ENCODE measurements around the gene EXOSC1. TPM values are rescaled to one million over a fixed set of nuclear protein-coding genes. Genes with fewer than 3 reads are reported as not detected.

EXOSC1 gene
- total RNA-seq, 4 donors from 2014 or later: 17.9 to 27.7 (median 23.0) TPM

GRCh38 chr10:97388152-97388551, 57.7 kb downstream of the EXOSC1 start:
- H3K36me3 ChIP-seq: peaks cover 0 to 48% (median 0%) of the 10 kb centered on the region in 3 donors
- no peaks in the 10 kb centered on the region for H3K4me1 ChIP-seq
- no peaks in the 10 kb centered on the region for H3K9me3 ChIP-seq
- H3K27me3 ChIP-seq: no peaks in the 10 kb centered on the region
- no peak overlapping the region for H3K27ac ChIP-seq
- no peak for DNase-seq
- no peak overlapping the region for H3K4me3 ChIP-seq
- TF ChIP-seq POLR2A (IDR thresholded peaks at IDR 0.05) (no peak), CTCF (IDR thresholded peaks at IDR 0.05) (no peak)

Small RNA genes lying within 50 kb of the gene (small RNA-seq; reads per million reads assigned to genes)
- 0 reads per million in 2 donors for gene RF00019

Other genes with a start within 250 kb of the EXOSC1 start
- gene ARHGAP19, start 153.4 kb downstream of the EXOSC1 start, total RNA-seq: 10 to 100 TPM in 1 of 4 donors, 1 to 10 TPM in 3; 4.9 to 28.9 (median 7.3) TPM
- 1 to 10 TPM; 1.7 to 9.7 (median 6.9) TPM for gene FRAT1, start 126.7 kb downstream of the EXOSC1 start, total RNA-seq
- gene FRAT2, start 111.3 kb downstream of the EXOSC1 start, total RNA-seq: 10 to 100 TPM; 19.0 to 31.7 (median 24.0) TPM
- gene RRP12, start 44.7 kb downstream of the EXOSC1 start, total RNA-seq: 10 to 100 TPM in 3 of 4 donors, 1 to 10 TPM in 1; 9.1 to 42.9 (median 22.5) TPM
- gene PGAM1, start 19.8 kb downstream of the EXOSC1 start, total RNA-seq: 100 to 1,000 TPM; 118 to 244 (median 166) TPM
- gene ZDHHC16, start 169 bp upstream of the EXOSC1 start, total RNA-seq: 10 to 100 TPM; 25.6 to 38.3 (median 28.4) TPM
- 100 to 1,000 TPM in 1 of 4 donors, 10 to 100 TPM in 3; 80.2 to 127 (median 85.7) TPM for gene MMS19, start 52.4 kb upstream of the EXOSC1 start, total RNA-seq
- gene UBTD1, start 52.9 kb upstream of the EXOSC1 start, total RNA-seq: 1 to 10 TPM in 2 of 4 donors, under 1 TPM in 1, not detected in 1; 0.70 to 2.5 (median 1.4) TPM
- not detected for gene ANKRD2, start 126.8 kb upstream of the EXOSC1 start, total RNA-seq
- gene HOGA1, start 138.4 kb upstream of the EXOSC1 start, total RNA-seq: under 1 TPM in 1 of 4 donors, not detected in 3; 0.40 TPM
- not detected for gene C10orf62, start 143.7 kb upstream of the EXOSC1 start, total RNA-seq
- gene MORN4, start 187.5 kb upstream of the EXOSC1 start, total RNA-seq: 1 to 10 TPM in 1 of 4 donors, under 1 TPM in 2, not detected in 1; 0.35 to 1.4 (median 0.54) TPM
- 10 to 100 TPM; 11.6 to 23.5 (median 19.4) TPM for gene PI4K2A, start 194.7 kb upstream of the EXOSC1 start, total RNA-seq
- 10 to 100 TPM; 15.7 to 66.5 (median 47.4) TPM for gene AVPI1, start 241.2 kb upstream of the EXOSC1 start, total RNA-seq